ENCODE results near the gene CAMSAP2.

Gene CAMSAP2

GRCh38 chr1:200849430-200849829, 110.7 kb downstream of the CAMSAP2 start:
- no peak for DNase-seq (ENCODE audit: low spot score)

GRCh38 chr1:200850554-200850953, 111.9 kb downstream of the CAMSAP2 start:
- no peak for DNase-seq (ENCODE audit: low spot score)

GRCh38 chr1:200856716-200857357, 118.1 kb downstream of the CAMSAP2 start:
- DNase-seq (ENCODE audit: low spot score), result no peak

GRCh38 chr1:200857804-200858203, 119.1 kb downstream of the CAMSAP2 start:
- no peak for DNase-seq (ENCODE audit: low spot score)

- DNase-seq (ENCODE audit: low spot score), result no peak
Observed at GRCh38 chr1:200861937-200862647, 123.4 kb downstream of the CAMSAP2 start.

- no peak for DNase-seq (ENCODE audit: low spot score)
Observed at GRCh38 chr1:200862713-200863415, 124.2 kb downstream of the CAMSAP2 start.

- no peak for DNase-seq (ENCODE audit: low spot score)
Observed at GRCh38 chr1:200866116-200866515, 127.4 kb downstream of the CAMSAP2 start.

- no peak for DNase-seq (ENCODE audit: low spot score)
Observed at GRCh38 chr1:200866521-200866920, 127.8 kb downstream of the CAMSAP2 start.

- DNase-seq (ENCODE audit: low spot score), result peak; percentile 17
Observed at GRCh38 chr1:200867018-200867811, 128.5 kb downstream of the CAMSAP2 start.

- DNase-seq (ENCODE audit: low spot score), result no peak
Observed at GRCh38 chr1:200869376-200869752, 130.7 kb downstream of the CAMSAP2 start.

GRCh38 chr1:200869753-200870391, 131.2 kb downstream of the CAMSAP2 start:
- no peak for DNase-seq (ENCODE audit: low spot score)

GRCh38 chr1:200872446-200873115, 133.9 kb downstream of the CAMSAP2 start, which contains the start of gene GPR25:
Gene GPR25 (plus strand): TSS chr1:200872981. CDS start chr1:200873038, 57 bp downstream.
- DNase-seq (ENCODE audit: low spot score), result no peak

- peak; percentile 23 for DNase-seq (ENCODE audit: low spot score)
Observed at GRCh38 chr1:200873116-200873670, 134.5 kb downstream of the CAMSAP2 start.

GRCh38 chr1:200873671-200874397, 135.1 kb downstream of the CAMSAP2 start:
- DNase-seq (ENCODE audit: low spot score), result no peak

GRCh38 chr1:200874694-200875093, 136.0 kb downstream of the CAMSAP2 start:
- DNase-seq (ENCODE audit: low spot score), result no peak

- no peak for DNase-seq (ENCODE audit: low spot score)
Observed at GRCh38 chr1:200875416-200875815, 136.7 kb downstream of the CAMSAP2 start.

GRCh38 chr1:200877010-200877409, 138.3 kb downstream of the CAMSAP2 start:
- no peak for DNase-seq (ENCODE audit: low spot score)

- no peak for DNase-seq (ENCODE audit: low spot score)
Observed at GRCh38 chr1:200877839-200878551, 139.3 kb downstream of the CAMSAP2 start.

GRCh38 chr1:200880212-200880611, 141.5 kb downstream of the CAMSAP2 start:
- peak; percentile 25 for DNase-seq (ENCODE audit: low spot score)
